Smooth muscle cell (in vitro differentiated cells): ENCODE data around the gene PDGFRA. TPM values are rescaled to one million over a fixed set of nuclear protein-coding genes. Genes with fewer than 3 reads are reported as not detected.
A peak's percentile ranks its signal among the peaks of the same experiment; 100 is the strongest.

Source experiments
- DNase-seq: peaks from one replicate; lab custom pipeline; 2025; ENCODE audit not compliant: unreplicated experiment; lab: John Stamatoyannopoulos, UW
- H2AFZ ChIP-seq: fragments of 200-600 bp; sonication (generic); 2 replicates; pipeline ENCODE4 v1.6.0; 2016; ENCODE audit warnings: antibody characterized with exemption, low read depth, mild to moderate bottlenecking
- H3F3A ChIP-seq: fragments of 200-600 bp; sonication (generic); 2 replicates; pipeline ENCODE4 v1.6.0; 2017; ENCODE audit warnings: antibody characterized with exemption, low read depth
- H3K27ac ChIP-seq: fragments of 200-600 bp; sonication (generic); 2 replicates; pipeline ENCODE4 v1.5.1; 2016; ENCODE audit warnings: low read depth, mild to moderate bottlenecking
- H3K27me3 ChIP-seq: fragments of 200-600 bp; sonication (generic); 2 replicates; pipeline ENCODE4 v1.6.1; 2016; ENCODE audit warnings: low read depth, mild to moderate bottlenecking
- H3K36me3 ChIP-seq: fragments of 200-600 bp; sonication (generic); 2 replicates; pipeline ENCODE4 v1.5.1; 2016; ENCODE audit warnings: low read depth
- H3K4me1 ChIP-seq: fragments of 200-600 bp; sonication (generic); 2 replicates; pipeline ENCODE4 v1.5.1; 2016; ENCODE audit warnings: low read depth
- H3K4me2 ChIP-seq: fragments of 200-600 bp; sonication (generic); 2 replicates; pipeline ENCODE4 v1.6.0; 2016; ENCODE audit warnings: mild to moderate bottlenecking
- H3K4me3 ChIP-seq: fragments of 200-600 bp; sonication (generic); 2 replicates; pipeline ENCODE4 v1.5.1; 2016; ENCODE audit warnings: mild to moderate bottlenecking
- H3K79me2 ChIP-seq: fragments of 200-600 bp; sonication (generic); 2 replicates; pipeline ENCODE4 v1.6.0; 2016; ENCODE audit warnings: low read depth, mild to moderate bottlenecking
- H3K9ac ChIP-seq: fragments of 200-600 bp; sonication (generic); 2 replicates; pipeline ENCODE4 v1.6.0; 2016; ENCODE audit warnings: low read depth
- H3K9me3 ChIP-seq: fragments of 200-600 bp; sonication (generic); replicated peaks from 2 replicates; pipeline ENCODE4 v1.5.1; 2016; ENCODE audit warnings: low read depth
- H4K20me1 ChIP-seq: fragments of 200-600 bp; sonication (generic); 2 replicates; pipeline ENCODE4 v1.6.0; 2016; ENCODE audit warnings: low read depth
- WGBS: methylation state at CpG from one replicate; pipeline ENCODE4 v1.1.7; 2016; ENCODE audit warnings: low lambda C conversion rate; 5-methylcytosine and 5-hydroxymethylcytosine counted together
- polyA plus RNA-seq: library from polyadenylated mRNA; unstranded; fragments of >200 nt; fragmentation: Nextera tagmentation; extraction: Ambion mirVana; gene quantifications from 2 replicates; pipeline ENCODE4 v1.2.1, GENCODE V29; 2016
- total RNA-seq: library from RNA; depleted of rRNA; stranded (reverse); fragments of >200 nt; gene quantifications from 2 replicates; pipeline ENCODE4 v1.2.3, GENCODE V29; 2014
- TF ChIP-seq, protein P1 (sequence below): fragments of 200-600 bp; sonication (generic); IDR thresholded peaks from 2 replicates; pipeline ENCODE4 v1.5.1; 2017; ENCODE audit warnings: borderline replicate concordance, mild to moderate bottlenecking, antibody characterized with exemption; ENCODE audit not compliant: insufficient read depth, poor library complexity, severe bottlenecking

Gene PDGFRA
- total and polyA plus RNA-seq, 2 experiments from 2014 or later = 111 to 281 TPM

DNA sequence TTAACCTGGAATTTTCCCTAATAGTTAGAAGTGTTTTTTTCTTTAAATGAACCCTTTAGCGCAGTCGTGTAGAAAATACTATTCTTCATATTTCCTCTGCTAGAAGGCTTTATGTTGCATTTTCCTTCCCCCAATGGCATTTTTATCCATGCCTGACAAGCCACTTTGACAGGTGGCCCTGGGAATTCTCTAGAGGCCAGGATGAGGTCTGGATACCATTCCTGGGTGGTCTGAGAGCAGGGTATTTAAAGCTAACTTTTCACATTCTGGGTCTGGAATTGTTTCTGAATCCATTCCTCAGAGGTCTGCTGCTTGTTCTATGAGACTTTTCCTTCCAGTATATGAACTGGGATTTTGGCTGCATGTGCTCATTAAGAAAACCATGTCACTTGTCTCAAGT lies 31.2 kb upstream of the PDGFRA start:
- DNase-seq = no peak
- no peaks in the 10 kb centered on the region for H3K9me3 ChIP-seq
- no peaks in the 10 kb centered on the region for H3K27me3 ChIP-seq
- H3K4me2 ChIP-seq = peak overlapping the region; percentile 66
- peak overlapping the region; percentile 96 for H2AFZ ChIP-seq
- no peaks in the 10 kb centered on the region for H4K20me1 ChIP-seq
- H3K79me2 ChIP-seq = no peaks in the 10 kb centered on the region
- 78% methylated on average over 2 of the region's 2 CpGs for WGBS
- peaks cover 5% of the 10 kb centered on the region for H3F3A ChIP-seq
- H3K36me3 ChIP-seq = no peaks in the 10 kb centered on the region
- H3K4me1 ChIP-seq = peaks cover 11% of the 10 kb centered on the region
- H3K4me3 ChIP-seq = no peak overlapping the region
- TF ChIP-seq, protein P1, sequence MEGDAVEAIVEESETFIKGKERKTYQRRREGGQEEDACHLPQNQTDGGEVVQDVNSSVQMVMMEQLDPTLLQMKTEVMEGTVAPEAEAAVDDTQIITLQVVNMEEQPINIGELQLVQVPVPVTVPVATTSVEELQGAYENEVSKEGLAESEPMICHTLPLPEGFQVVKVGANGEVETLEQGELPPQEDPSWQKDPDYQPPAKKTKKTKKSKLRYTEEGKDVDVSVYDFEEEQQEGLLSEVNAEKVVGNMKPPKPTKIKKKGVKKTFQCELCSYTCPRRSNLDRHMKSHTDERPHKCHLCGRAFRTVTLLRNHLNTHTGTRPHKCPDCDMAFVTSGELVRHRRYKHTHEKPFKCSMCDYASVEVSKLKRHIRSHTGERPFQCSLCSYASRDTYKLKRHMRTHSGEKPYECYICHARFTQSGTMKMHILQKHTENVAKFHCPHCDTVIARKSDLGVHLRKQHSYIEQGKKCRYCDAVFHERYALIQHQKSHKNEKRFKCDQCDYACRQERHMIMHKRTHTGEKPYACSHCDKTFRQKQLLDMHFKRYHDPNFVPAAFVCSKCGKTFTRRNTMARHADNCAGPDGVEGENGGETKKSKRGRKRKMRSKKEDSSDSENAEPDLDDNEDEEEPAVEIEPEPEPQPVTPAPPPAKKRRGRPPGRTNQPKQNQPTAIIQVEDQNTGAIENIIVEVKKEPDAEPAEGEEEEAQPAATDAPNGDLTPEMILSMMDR = no peak
- H3K9ac ChIP-seq = no peak overlapping the region
- H3K27ac ChIP-seq = no peak overlapping the region

DNA sequence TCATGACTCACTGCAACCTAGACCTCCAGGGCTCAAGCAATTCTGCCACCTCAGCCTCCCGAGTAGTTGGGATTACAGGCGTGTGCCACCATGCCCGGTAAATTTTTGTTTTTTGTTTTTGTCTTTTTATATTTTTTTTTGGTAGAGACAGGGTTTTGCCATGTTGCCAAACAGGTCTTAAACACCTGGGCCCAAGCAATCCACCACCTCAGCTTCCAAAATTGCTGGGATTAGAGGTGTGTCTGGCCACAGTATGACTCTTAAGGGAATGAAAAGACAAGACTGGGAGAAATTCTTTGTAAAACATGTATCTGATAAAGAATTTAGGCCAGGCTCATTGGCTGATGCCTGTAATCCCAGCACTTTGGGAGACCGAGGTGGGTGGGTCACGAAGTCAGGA lies 29.2 kb upstream of the PDGFRA start:
- Histone ChIP-seq H3K27me3 (no peaks in the 10 kb centered on the region), H3K27ac (no peak overlapping the region), H3K4me3 (no peak overlapping the region), H3K9ac (no peak overlapping the region), H3K36me3 (no peaks in the 10 kb centered on the region), H3F3A (peaks cover 5% of the 10 kb centered on the region), H3K4me1 (peaks cover 11% of the 10 kb centered on the region), H3K9me3 (no peaks in the 10 kb centered on the region), H4K20me1 (no peaks in the 10 kb centered on the region), H3K79me2 (no peaks in the 10 kb centered on the region), H3K4me2 (no peak overlapping the region), H2AFZ (no peak overlapping the region)
- DNase-seq = no peak
- WGBS = 90% methylated on average over 5 of the region's 5 CpGs
- TF ChIP-seq, protein P1 = no peak

DNA sequence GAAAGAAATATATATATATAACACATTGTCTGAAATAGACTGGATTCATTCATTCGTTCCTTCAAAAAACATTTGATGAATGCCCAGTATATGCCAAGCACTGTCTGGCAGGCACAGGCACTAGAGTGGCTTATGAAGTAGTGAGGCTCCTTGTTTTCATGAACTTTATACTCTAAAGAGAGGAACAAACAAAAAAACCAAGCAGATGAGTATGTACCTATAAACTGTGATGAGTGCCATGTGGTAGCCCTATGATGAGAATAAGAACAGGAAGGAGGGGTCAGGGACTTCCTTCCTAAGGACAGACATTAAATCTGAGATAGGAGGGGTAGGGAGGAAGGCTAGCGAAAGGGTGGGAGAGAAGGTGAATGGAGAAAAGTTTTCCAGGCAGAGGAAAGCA lies 19.5 kb upstream of the PDGFRA start:
- Histone ChIP-seq H3K9me3 (no peaks in the 10 kb centered on the region), H3K79me2 (no peaks in the 10 kb centered on the region), H3K4me3 (no peak overlapping the region), H3F3A (no peaks in the 10 kb centered on the region), H3K27ac (no peak overlapping the region), H3K9ac (no peak overlapping the region), H4K20me1 (no peaks in the 10 kb centered on the region), H2AFZ (no peak overlapping the region), H3K4me1 (no peaks in the 10 kb centered on the region), H3K27me3 (no peaks in the 10 kb centered on the region), H3K36me3 (no peaks in the 10 kb centered on the region), H3K4me2 (no peak overlapping the region)
- TF ChIP-seq, protein P1 = no peak
- no peak for DNase-seq
- 87% methylated on average over 2 of the region's 2 CpGs for WGBS

DNA sequence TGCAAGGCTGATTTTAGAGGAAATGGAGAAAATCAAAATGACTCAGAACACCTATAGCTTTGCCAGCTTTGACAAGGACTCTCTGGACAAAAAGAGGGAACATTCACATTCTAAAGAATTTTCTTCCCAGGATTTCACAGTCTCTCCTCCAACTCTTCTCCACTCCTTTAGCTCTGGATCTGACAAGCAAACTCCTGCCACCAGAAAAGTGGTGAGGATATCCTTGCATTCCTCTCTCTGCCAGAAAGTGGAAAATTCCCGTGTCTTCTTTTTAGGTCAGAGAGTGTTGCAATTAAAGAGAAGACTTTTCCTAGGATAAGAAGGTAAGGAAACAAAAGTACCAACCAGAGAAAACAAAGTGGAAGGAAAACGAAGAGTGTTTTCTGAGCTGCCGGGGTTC lies 16.1 kb upstream of the PDGFRA start:
- DNase-seq = no peak
- Histone ChIP-seq H3K4me3 (no peak overlapping the region), H3F3A (no peaks in the 10 kb centered on the region), H3K27me3 (no peaks in the 10 kb centered on the region), H3K36me3 (no peaks in the 10 kb centered on the region), H3K27ac (no peak overlapping the region), H4K20me1 (no peaks in the 10 kb centered on the region), H3K4me2 (peak overlapping the region; percentile 8), H2AFZ (peak overlapping the region; percentile 79), H3K4me1 (no peaks in the 10 kb centered on the region), H3K9me3 (no peaks in the 10 kb centered on the region), H3K79me2 (no peaks in the 10 kb centered on the region), H3K9ac (no peak overlapping the region)
- TF ChIP-seq, protein P1 = no peak
- 51% methylated on average over 3 of the region's 3 CpGs for WGBS
